Metanephros (tissue), 2 donors: ENCODE measurements around the gene C12orf57. TPM values are rescaled to one million over a fixed set of nuclear protein-coding genes. Genes with fewer than 3 reads are reported as not detected.

Experiments
- small RNA-seq: library from RNA; depleted of rRNA; stranded (forward); fragments of <200 nt; gene quantifications from one replicate; pipeline ENCODE3, GENCODE V24; 2014; ENCODE audit warnings: low replicate concordance
- total RNA-seq: library from RNA; depleted of rRNA; stranded (reverse); fragments of >200 nt; gene quantifications from one replicate; pipeline ENCODE4 v1.2.3, GENCODE V29; 2014

Gene C12orf57, protein sequence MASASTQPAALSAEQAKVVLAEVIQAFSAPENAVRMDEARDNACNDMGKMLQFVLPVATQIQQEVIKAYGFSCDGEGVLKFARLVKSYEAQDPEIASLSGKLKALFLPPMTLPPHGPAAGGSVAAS
- total RNA-seq: 146 TPM

DNA sequence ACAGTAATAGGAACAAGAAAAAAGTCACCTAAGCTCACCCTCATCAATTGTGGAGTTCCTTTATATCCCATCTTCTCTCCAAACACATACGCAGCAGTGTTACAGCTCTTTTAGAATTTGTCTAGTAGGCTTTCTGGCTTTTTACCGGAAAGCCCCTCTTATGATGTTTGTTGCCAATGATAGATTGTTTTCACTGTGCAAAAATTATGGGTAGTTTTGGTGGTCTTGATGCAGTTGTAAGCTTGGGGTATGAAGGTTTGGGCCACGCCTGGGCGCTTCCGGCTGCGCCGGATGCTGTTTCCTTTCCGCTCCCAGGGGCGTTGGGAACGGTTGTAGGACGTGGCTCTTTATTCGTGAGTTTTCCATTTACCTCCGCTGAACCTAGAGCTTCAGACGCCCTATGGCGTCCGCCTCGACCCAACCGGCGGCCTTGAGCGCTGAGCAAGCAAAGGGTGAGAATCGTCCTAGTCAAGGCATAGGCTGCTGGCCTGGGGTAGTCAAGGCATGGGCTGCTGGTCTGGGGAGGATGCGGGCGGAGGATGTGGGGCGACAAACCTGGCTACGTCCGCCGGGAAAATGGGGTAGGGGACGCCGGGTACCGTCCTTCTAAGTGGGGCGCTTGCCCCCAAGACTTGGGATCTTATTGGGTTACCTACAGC is at the start of gene C12orf57, which contains the start of gene RNU7-1:
Gene C12orf57 (plus strand): TSS at position 301 of the 659 bp plus-strand sequence. CDS start 100 bp downstream, at position 401.
Gene RNU7-1 (plus strand): TSS at position 95 of the 659 bp plus-strand sequence.

GRCh38 chr12:6904280-6905276 is 39.2 kb upstream of the C12orf57 start, which contains the start of gene LRRC23:
LRRC23 (plus strand) TSS chr12:6904822; CDS start chr12:6905634, 812 bp downstream.

DNA sequence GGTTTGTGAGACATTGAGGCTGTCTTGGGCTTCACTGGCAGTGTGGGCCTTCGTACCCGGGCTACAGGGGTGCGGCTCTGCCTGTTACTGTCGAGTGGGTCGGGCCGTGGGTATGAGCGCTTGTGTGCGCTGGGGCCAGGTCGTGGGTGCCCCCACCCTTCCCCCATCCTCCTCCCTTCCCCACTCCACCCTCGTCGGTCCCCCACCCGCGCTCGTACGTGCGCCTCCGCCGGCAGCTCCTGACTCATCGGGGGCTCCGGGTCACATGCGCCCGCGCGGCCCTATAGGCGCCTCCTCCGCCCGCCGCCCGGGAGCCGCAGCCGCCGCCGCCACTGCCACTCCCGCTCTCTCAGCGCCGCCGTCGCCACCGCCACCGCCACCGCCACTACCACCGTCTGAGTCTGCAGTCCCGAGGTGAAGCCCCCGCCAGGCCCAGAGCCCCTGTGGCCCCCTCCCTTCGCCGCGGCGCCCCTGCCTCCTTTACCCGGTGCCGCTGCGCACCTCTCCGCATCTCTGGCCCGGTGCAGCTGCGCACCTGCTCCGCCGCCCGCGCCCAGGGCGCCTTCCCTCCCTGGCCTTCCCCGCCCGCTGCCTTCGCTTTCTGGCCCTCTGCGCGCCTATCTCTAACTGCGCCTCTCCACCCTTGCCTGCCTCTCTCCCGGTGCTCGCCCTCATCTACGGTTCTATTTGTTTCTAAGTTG is 29.4 kb upstream of the C12orf57 start, which contains the start of gene ENO2:
Gene ENO2 (plus strand): TSS at position 335 of the 701 bp plus-strand sequence. CDS start 1,253 bp downstream, outside the sequence.

DNA sequence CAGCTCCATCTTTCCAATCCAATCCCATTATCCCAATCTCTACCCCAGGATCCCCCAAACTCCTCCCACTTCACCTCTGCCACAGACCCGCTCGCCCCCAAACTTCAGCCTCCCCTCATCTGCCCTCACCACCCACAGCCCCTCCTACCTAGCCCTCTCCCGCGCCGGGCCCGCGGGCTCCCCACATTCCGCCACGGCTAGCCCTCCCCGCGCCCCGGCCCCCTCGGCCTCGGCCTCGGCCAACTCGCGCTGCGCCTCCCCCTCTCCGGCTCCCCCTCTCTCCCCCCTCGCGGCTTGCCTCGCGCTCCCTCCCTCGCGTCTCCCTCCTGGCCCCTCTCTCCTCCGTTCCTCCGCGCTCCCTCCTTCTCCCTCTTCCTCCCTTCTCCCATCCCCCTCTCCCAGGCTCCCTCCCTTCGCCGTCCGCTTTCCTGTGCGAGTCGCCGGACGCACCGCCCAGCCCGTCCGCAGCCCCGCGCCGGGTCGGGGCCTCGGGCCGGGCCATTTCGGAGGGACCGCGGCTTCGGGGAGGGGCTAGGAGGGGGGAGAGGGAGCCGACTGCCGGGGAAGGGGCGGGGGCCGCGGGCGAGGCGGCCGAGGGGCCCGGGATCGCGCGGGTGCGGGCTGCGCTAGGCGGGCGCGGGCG is 16.3 kb upstream of the C12orf57 start, which contains the start of gene ATN1:
Gene ATN1 (plus strand): TSS at position 581 of the 643 bp plus-strand sequence. CDS start 6,043 bp downstream, outside the sequence.

GRCh38 chr12:6950811-6951540 is 7.2 kb downstream of the C12orf57 start, which contains the start of gene PTPN6:
PTPN6 (plus strand) TSS chr12:6951356; CDS start chr12:6951513, 157 bp downstream.

Small RNA genes lying within 50 kb of the gene (small RNA-seq; reads per million reads assigned to genes)
- gene MIR141: 72.3 reads per million, percentile 97 among the genes with 10 or more reads in this experiment
- 24.4 reads per million, percentile 96 among the genes with 10 or more reads in this experiment for gene MIR200C
- gene RNU7-1: not detected
- gene SCARNA12: 0.88 reads per million, percentile 80 among the genes with 10 or more reads in this experiment

Other genes starting within 250 kb of the C12orf57 start
- gene PIANP, start 243.2 kb upstream of the C12orf57 start, total RNA-seq: 2.0 TPM
- gene COPS7A, start 220.0 kb upstream of the C12orf57 start, total RNA-seq: 47.0 TPM
- gene MLF2, start 190.9 kb upstream of the C12orf57 start, total RNA-seq: 86.4 TPM
- gene PTMS, start 177.7 kb upstream of the C12orf57 start, total RNA-seq: 61.1 TPM
- gene LAG3, start 171.5 kb upstream of the C12orf57 start, total RNA-seq: 0.47 TPM
- gene CD4, start 154.5 kb upstream of the C12orf57 start, total RNA-seq: 18.3 TPM
- gene GPR162, start 122.2 kb upstream of the C12orf57 start, total RNA-seq: 13.5 TPM
- gene P3H3, start 115.6 kb upstream of the C12orf57 start, total RNA-seq: 29.5 TPM
- 3.7 TPM for gene GNB3, start 103.1 kb upstream of the C12orf57 start, total RNA-seq
- 18.0 TPM for gene CDCA3, start 92.7 kb upstream of the C12orf57 start, total RNA-seq
- 49.5 TPM for gene USP5, start 91.9 kb upstream of the C12orf57 start, total RNA-seq
- 430 TPM for gene TPI1, start 76.5 kb upstream of the C12orf57 start, total RNA-seq
- gene SPSB2, start 70.7 kb upstream of the C12orf57 start, total RNA-seq: 11.3 TPM
- 7.8 TPM for gene LRRC23, start 39.2 kb upstream of the C12orf57 start, total RNA-seq
- 5.7 TPM for gene ENO2, start 29.4 kb upstream of the C12orf57 start, total RNA-seq
- gene ATN1, start 16.1 kb upstream of the C12orf57 start, total RNA-seq: 77.0 TPM
- not detected for gene RNU7-1, start 206 bp upstream of the C12orf57 start, total RNA-seq
- gene PTPN6, start 7.3 kb downstream of the C12orf57 start, total RNA-seq: 21.1 TPM
- 186 TPM for gene PHB2, start 26.6 kb downstream of the C12orf57 start, total RNA-seq
- 26.9 TPM for gene EMG1, start 26.9 kb downstream of the C12orf57 start, total RNA-seq
- gene LPCAT3, start 74.5 kb downstream of the C12orf57 start, total RNA-seq: 32.3 TPM
- 87.9 TPM for gene C1S, start 116.7 kb downstream of the C12orf57 start, total RNA-seq
- gene C1R, start 148.4 kb downstream of the C12orf57 start, total RNA-seq: 108 TPM
- gene C1RL, start 165.2 kb downstream of the C12orf57 start, total RNA-seq: 67.3 TPM
- 17.7 TPM for gene RBP5, start 184.9 kb downstream of the C12orf57 start, total RNA-seq
- gene CLSTN3, start 186.3 kb downstream of the C12orf57 start, total RNA-seq: 76.3 TPM
- gene PEX5, start 245.7 kb downstream of the C12orf57 start, total RNA-seq: 39.7 TPM